ENCODE results near the gene SCARF1.

SCARF1 gene

GRCh38 chr17:1598399-1599095, 47.0 kb downstream of the SCARF1 start:
- Mint-ChIP-seq H3K9me3 (no peaks in the 10 kb centered on the region), H3K4me1 (no peaks in the 10 kb centered on the region), H3K36me3 (ENCODE audit: low read depth) (peaks cover 4% of the 10 kb centered on the region), H3K27ac (no peak overlapping the region), H3K4me3 (no peak overlapping the region), H3K27me3 (ENCODE audit: low read depth) (no peaks in the 10 kb centered on the region)
- no peak for TF ChIP-seq CTCF (IDR thresholded peaks at IDR 0.05; ENCODE audit: unreplicated experiment in 3 of 3)

GRCh38 chr17:1597861-1598342, 47.6 kb downstream of the SCARF1 start:
- Mint-ChIP-seq H3K4me3 (no peak overlapping the region), H3K27ac (no peak overlapping the region), H3K9me3 (no peaks in the 10 kb centered on the region), H3K4me1 (no peaks in the 10 kb centered on the region), H3K27me3 (ENCODE audit: low read depth) (no peaks in the 10 kb centered on the region), H3K36me3 (ENCODE audit: low read depth) (peaks cover 4% of the 10 kb centered on the region)
- TF ChIP-seq CTCF (IDR thresholded peaks at IDR 0.05; ENCODE audit: unreplicated experiment in 3 of 3): no peak

GRCh38 chr17:1593630-1593931, 52.0 kb downstream of the SCARF1 start:
- no peaks in the 10 kb centered on the region for H3K36me3 Mint-ChIP-seq (ENCODE audit: low read depth)
- H3K4me3 Mint-ChIP-seq: no peak overlapping the region
- no peaks in the 10 kb centered on the region for H3K27me3 Mint-ChIP-seq (ENCODE audit: low read depth)
- TF ChIP-seq CTCF (IDR thresholded peaks at IDR 0.05; ENCODE audit: unreplicated experiment in 3 of 3): no peak
- no peak overlapping the region for H3K27ac Mint-ChIP-seq
- peaks cover 10% of the 10 kb centered on the region for H3K4me1 Mint-ChIP-seq
- H3K9me3 Mint-ChIP-seq: no peaks in the 10 kb centered on the region

GRCh38 chr17:1592751-1593629, 52.5 kb downstream of the SCARF1 start:
- no peaks in the 10 kb centered on the region for H3K36me3 Mint-ChIP-seq (ENCODE audit: low read depth)
- H3K9me3 Mint-ChIP-seq: no peaks in the 10 kb centered on the region
- no peak for TF ChIP-seq CTCF (IDR thresholded peaks at IDR 0.05; ENCODE audit: unreplicated experiment in 3 of 3)
- no peak overlapping the region for H3K4me3 Mint-ChIP-seq
- no peak overlapping the region for H3K27ac Mint-ChIP-seq
- H3K4me1 Mint-ChIP-seq: peaks cover 10% of the 10 kb centered on the region
- no peaks in the 10 kb centered on the region for H3K27me3 Mint-ChIP-seq (ENCODE audit: low read depth)

- Mint-ChIP-seq H3K36me3 (ENCODE audit: low read depth) (no peaks in the 10 kb centered on the region), H3K27ac (no peak overlapping the region), H3K4me1 (peaks cover 12% of the 10 kb centered on the region), H3K4me3 (no peak overlapping the region), H3K27me3 (ENCODE audit: low read depth) (no peaks in the 10 kb centered on the region), H3K9me3 (no peaks in the 10 kb centered on the region)
- no peak for TF ChIP-seq CTCF (IDR thresholded peaks at IDR 0.05; ENCODE audit: unreplicated experiment in 3 of 3)
Measured at GRCh38 chr17:1591474-1592090, 54.0 kb downstream of the SCARF1 start.
